Raji (cell line): ENCODE measurements around the gene HGFAC.

Source experiments
- POLR2A ChIP-seq: IDR thresholded peaks from 2 replicates; pipeline ENCODE4 v1.6.1; 2011; ENCODE audit warnings: low read depth, low read length, control low read depth; ENCODE audit not compliant: insufficient read depth

HGFAC gene

DNA sequence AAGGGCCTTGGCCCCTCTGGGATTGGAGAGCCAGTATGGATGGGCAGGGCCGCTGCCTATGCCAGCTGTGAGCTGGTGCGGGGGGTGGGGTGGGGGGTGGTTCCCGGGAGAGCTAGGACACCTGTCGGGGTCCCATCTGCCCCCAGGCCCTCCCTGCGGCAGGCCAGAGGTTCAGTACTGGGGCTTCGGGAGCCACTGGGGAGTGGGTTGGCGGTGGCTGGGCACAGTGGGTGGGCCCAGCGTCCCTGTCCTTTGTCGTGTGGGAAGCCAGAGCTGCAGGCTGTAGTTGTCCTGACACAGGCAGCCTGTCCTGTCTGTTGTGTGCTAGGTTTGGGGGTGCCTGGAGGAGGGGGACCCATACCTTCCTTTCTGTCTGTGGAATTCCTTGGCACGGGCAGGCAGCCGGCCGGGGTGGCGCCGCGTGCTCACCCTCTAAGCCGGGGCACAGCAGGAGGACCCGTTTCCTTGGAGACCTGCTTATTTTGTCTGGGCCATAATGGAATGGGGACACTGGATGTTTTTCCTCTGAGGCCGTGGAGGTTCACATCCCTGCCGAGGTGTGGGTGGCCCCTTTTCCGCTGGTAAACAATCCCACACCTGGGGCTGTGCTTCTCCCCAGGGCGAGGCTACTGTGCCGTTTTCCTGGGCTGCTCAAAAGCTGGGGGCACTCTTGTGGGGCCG is 36.1 kb downstream of the HGFAC start:
- TF ChIP-seq POLR2A = no peak

DNA sequence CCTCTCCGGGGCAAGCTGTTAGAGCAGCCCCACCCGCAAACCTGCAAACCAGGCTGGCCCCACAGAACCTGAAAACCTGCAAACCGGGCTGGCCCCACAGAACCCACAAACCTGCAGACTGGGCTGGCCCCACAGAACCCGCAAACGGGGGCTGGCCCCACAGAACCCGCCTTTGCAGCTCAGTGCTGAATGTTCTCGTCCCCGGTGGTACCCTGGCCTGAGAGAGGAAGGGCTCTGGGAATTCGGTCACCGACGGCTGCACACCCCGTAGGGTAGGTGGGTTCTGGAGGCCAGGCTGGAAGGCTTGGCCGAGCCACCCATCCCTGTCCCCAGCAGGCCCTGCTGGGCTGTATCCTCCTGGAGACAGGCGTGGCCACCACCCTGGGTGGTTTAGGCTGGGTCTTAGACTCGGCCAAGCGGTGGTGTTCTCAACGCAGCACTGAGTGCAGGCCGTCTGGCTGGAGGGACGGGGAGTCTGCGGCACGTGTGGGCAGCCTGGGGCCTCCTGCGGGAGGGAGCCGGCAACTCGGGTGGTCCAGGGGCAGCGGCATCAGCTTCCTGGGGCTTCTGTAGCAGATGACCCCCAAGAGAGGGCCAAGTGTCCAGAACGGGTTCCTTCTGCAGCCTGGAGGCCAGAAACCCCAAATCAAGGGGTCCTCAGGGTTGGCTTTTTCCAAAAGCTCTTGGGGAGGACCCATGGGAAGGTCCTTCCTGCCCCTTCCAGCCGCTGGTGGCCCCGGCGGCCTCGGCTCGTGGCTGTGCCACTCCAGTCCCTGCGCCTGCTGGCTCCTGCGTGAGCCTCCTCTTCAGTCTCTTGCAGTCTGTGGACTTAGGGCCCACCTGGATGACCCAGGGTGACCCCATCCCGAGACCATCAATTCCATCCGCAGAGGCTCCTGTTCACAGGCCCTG is 36.9 kb downstream of the HGFAC start:
- no peak for TF ChIP-seq POLR2A

DNA sequence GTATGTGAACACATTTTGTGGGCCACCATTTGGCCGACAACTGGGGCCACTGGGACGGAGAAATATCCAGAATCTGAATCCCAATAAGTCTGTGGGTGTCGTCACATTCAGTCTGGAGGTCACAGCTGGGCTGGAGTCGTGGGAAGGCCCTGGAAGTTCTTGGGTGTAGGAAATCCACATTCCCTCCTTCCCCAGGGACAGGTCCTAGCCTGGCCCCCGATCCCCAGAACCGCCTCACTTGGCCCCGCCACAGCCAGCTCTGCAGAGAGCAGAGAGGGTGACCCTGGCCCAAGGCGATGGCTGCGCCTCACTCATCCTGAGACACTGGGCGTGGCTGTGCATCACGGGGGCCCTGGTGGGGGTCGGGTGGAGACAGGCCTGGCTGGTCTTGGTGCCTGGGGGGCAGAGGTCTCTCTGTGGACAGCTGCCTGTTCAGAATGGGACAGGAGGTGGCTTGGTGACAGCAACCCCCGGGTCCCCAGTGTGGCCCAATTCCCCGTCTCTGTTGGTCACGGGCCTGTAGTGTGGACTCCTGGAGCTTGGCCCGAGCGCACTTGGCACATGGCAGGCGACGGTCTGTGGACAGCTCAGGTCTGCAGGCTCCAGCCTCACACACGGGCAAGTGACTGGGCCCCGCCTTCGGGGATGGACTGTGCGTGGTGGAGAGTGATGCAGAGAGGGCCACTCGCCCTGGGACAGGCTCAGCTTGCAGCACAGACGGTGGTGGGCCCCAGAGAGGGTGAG is 37.8 kb downstream of the HGFAC start:
- no peak for TF ChIP-seq POLR2A

DNA sequence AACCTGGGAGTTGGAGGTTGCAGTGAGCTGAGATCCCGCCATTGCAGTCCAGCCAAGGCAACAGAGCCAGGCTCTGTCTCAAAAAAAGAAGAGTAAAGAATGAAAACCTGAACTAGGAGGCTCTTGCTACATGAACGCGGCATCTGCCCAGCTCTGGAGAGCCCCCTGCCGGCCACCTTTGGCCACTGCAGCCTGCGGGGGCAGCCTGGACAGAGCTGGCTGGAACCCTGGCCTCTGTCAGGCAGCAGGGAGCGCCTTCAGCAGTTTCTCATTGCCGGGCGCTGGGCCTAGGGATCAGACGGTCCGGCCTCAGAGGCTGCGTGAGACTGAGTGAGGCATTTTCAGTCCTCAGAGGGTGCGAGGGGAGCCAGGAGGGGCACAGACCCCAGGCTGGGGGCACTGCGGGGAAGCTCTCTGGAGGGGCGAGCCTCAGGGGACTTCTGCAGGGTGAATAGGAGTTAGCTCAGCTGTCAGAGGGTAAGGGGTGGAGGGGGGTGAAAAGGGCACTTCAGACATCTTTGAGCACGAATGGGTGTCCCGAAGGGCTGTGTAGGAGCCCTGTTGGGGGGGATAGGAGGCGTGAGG is 38.9 kb downstream of the HGFAC start:
- no peak for TF ChIP-seq POLR2A

DNA sequence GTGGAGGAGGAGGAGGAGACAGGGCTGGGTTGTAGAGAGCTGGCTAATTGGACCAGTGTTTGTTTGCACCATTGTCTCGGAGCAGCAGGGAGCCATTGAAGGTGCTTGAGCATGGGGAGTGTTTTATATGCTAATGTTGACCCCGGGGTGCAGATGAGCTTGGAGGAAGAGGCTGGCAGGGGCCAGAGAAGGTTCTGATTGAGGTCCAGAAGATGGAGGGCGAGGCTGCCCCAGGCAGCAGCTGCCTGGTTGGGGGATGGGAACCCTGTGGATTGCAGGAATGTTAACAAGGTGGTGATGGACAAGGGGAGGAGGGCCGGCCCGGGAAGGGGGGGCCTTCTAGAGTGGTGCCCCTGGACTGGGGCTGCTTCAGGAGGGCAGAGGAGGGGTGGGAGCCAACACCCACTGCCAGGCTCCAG is 39.4 kb downstream of the HGFAC start:
- TF ChIP-seq POLR2A = no peak

DNA sequence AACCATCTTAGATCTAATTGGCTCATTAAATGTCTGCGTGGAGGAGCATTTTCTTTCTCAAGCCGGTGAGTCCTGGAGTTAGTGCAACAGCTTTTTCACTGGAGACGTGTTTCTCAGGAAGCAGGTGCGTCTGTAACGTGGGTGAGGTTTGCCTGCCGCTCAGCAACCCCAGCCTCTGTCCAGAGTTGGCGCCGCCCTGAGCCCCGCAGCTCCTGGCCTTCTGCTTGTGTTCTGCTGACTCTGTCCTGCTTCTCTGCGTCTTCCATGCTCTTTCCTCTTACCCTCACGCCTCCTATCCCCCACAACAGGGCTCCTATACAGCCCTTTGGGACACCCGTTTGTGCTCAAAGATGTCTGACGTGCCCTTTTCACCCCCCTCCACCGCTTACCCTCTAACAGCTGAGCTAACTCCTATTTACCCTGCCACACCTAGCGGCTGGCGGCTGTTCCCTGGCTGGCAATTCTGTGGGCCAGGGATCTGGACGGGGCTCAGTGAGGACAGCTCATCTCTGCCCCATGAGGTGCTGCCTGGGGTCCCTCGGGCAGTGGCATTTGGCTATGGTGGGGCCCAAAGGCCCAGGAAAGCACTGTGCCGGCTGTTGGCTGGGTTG is 40.1 kb downstream of the HGFAC start:
- no peak for TF ChIP-seq POLR2A

DNA sequence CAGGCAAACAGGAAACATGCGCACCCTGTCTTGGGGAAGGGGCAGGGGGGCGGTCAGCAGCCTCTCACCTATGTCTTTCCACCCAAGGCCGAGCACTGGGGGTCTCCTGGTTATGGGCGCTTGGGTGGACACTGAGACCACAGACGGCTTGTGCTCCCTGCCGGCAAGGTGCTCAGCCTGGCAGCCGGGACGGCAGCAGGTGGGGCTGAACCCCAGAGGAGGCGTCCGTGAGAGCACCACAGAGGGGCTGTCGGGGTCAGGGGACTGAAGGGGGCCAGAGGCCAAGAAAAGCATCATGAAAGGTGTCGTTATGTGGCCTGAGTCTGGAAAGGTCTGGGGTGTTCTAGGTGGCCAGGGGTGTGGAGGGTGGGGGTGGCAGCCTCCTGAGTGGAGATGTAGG is 40.9 kb downstream of the HGFAC start:
- TF ChIP-seq POLR2A = no peak

DNA sequence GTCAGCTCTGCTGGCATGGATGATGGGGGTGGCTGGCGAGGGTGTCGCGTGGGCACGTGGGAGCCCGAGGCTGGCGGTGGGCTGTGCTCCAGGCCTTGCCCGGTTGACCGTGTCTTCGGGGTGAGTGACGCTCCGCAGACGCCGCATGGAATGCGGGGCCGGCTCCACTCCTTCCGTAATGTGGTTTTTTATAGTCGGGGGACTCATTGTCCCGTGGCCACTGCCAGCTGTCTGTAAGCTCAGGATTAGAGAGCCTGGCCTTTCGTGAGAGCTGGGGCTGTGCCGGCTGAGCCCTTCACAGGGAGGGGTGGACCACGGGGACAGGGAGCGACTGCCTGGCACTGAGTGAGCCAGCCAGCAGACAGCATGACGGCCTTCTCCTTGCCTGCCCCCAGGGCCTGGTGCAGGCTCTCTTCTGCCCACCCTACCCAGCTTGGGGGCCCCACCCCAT is 41.7 kb downstream of the HGFAC start:
- TF ChIP-seq POLR2A = no peak

DNA sequence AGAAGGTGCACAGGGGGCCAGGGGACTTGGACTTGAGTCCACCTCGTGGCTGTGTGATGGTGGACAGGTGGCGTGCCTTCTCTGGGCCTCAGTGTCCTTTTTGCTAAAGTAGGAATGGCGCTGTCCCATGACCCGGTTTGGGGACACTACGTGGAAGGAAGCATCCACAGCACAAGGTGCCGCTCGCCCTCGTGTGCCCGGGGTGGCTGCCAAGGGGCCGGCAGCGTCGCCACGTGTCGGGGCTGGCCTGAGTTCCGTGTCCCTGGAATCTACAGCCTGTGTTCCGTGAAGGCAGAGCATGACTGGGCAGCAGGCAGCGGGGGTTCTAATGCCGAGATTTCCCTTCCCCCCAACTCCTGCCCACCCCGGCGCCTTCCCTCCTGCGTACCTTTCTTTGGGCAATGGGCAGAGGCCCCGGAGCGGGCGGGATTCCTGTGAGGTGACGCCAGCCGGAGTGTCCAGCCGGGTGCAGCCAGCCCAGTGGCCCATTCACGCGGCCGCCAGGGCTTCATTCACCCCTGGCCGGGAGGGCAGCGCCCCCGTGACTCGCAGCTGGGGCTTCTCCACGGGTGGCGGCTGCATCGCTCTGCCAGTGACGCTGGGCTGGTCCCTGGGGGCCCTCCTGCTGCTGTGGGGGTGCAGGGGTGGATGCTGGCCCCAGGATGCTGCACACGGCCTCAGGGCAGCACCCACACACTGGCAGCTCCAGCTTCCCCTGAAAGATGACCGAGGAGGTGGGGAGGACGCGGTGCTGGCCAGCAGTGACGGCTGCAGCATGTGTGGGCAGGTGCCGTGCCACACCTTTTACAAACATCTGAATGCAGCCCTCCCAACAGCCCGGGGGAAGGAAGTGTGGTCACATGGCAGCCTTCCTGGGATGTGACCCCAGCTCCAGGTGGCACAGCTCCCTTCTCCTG is 42.5 kb downstream of the HGFAC start:
- no peak for TF ChIP-seq POLR2A

DNA sequence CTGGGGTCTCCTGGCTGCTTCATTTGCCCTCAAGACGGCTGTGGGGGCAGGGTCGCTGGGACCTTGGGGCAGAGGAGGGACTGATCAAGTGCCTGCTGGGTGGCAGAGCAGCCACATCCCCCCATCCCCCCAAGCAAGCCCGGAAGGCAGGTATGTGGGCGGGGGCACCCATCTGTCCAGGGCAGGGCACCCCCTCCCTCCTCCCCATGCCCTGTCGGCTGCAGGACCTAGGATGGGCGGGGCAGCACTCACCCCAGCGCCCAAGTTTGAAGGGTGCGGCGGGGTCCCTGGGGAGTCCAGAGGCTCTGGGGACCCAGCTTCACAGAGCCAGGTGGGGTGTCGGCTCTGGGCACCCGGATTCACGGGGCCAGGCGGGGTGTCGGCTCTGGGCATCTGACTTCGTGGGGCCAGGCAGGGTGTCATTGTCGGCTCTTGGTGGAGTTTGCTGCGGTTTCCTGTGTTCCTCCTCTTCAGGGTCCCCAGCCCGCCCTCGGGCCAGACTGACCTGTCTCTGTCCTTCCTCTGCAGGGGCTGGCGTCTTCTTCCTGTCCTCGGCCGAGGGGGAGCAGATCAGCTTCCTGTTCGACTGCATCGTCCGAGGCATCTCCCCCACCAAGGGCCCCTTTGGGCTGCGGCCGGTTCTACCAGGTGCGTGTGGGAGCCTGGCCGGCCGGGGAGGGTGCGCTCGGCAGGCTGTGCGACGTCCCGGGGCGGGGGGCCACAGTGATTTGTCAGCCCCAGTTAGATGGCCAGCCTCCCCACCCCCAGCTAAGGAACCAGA is 43.4 kb downstream of the HGFAC start:
- no peak for TF ChIP-seq POLR2A

DNA sequence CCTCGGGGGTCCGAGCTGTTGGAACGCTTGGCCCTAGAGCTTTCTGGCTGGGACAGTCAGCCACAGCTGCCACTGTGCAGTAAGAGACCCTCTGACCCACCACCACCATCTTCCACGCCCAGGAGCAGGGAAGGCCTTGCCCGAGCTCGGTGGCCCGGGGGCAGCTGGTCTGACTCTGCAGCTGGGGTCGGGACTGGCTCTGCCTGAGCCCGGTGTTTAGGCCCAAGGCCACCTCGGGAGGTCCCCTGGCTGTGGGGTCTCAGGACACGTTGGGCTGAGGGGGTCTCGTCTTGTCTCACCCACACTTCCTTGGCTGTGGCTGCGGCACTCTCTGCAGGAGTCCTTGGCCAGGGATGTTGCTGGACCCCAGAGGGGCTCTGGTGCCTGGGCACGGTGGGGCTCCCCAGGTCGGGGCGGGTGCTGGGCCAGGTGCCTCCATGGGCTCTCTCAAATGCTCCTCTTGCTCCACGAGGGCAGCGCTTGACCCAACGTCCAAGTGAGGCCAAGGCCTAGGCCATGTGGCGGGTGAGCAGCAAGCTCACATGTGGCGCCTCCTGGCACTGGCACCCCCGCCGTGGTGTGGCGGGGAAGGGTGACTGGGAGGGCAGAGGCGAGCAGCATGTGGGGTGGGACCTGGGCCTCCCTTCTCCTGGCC is 44.2 kb downstream of the HGFAC start:
- TF ChIP-seq POLR2A = no peak
